PC-3 (cell line): ENCODE data around the gene TSEN54. TPM values are rescaled to one million over a fixed set of nuclear protein-coding genes. Genes with fewer than 3 reads are reported as not detected.

ENCODE experiments used
- ATAC-seq: fragments of 200-7000 bp; cut with Tn5 transposase; 2 replicates; pipeline ENCODE4 v1.9.1; 2020; ENCODE audit warnings: mild to moderate bottlenecking, moderate library complexity
- Bru-seq: library from RNA; stranded (reverse); fragments of 400-500 nt; gene quantifications from one replicate; lab custom pipeline; 2021; lab: Mats Ljungman, UMichigan
- BruChase-seq, 2 experiments: library from RNA; stranded (reverse); fragments of 400-500 nt; gene quantifications; one replicate each; lab custom pipeline; 2021; lab: Mats Ljungman, UMichigan
- BruUV-seq: library from RNA; stranded (reverse); fragments of 400-500 nt; replicated peaks from 2 replicates; lab custom pipeline; 2021; lab: Mats Ljungman, UMichigan
- CTCF ChIA-PET: fragments of 300-600 bp; sonication (Branson Sonifier 250); formaldehyde crosslinking; loops from one replicate; lab custom pipeline; 2022; ENCODE audit warnings: antibody characterized with exemption; lab: Charles Lee
- POLR2A ChIA-PET: fragments of 300-600 bp; sonication (Branson Sonifier 250); formaldehyde crosslinking; loops from one replicate; lab custom pipeline; 2022; ENCODE audit warnings: antibody characterized with exemption; ENCODE audit not compliant: unreplicated experiment; lab: Charles Lee
- DNase-seq: peaks from one replicate; pipeline ENCODE4 v3.0.0-alpha.2; 2015
- H2AFZ ChIP-seq: fragments of 300-600 bp; sonication (generic); 2 replicates; pipeline ENCODE4 v1.6.0; 2016; ENCODE audit warnings: antibody characterized with exemption, low read length
- H3F3A ChIP-seq: fragments of 300-600 bp; sonication (generic); one replicate; pipeline ENCODE4 v1.6.0; 2017; ENCODE audit warnings: antibody characterized with exemption, low read length, control low read depth, mild to moderate bottlenecking; ENCODE audit not compliant: unreplicated experiment
- H3K27ac ChIP-seq: fragments of 300-600 bp; sonication (generic); 2 replicates; pipeline ENCODE4 v1.5.1; 2016; ENCODE audit warnings: mild to moderate bottlenecking, low read length
- H3K27me3 ChIP-seq: fragments of 300-600 bp; sonication (generic); 2 replicates; pipeline ENCODE4 v1.6.1; 2016; ENCODE audit warnings: low read length, mixed read lengths
- H3K36me3 ChIP-seq: fragments of 300-600 bp; sonication (generic); 2 replicates; pipeline ENCODE4 v1.6.1; 2016; ENCODE audit warnings: low read depth, mixed run types, low read length, mixed read lengths
- H3K4me1 ChIP-seq: fragments of 300-600 bp; sonication (generic); 2 replicates; pipeline ENCODE4 v1.5.1; 2016; ENCODE audit warnings: low read length; ENCODE audit not compliant: insufficient read depth
- H3K4me2 ChIP-seq: fragments of 300-600 bp; sonication (generic); 2 replicates; pipeline ENCODE4 v1.6.0; 2016; ENCODE audit warnings: low read length
- H3K4me3 ChIP-seq: fragments of 300-600 bp; sonication (generic); 2 replicates; pipeline ENCODE4 v1.5.1; 2016; ENCODE audit warnings: mild to moderate bottlenecking, low read length, mixed read lengths
- H3K79me2 ChIP-seq: fragments of 300-600 bp; sonication (generic); 2 replicates; pipeline ENCODE4 v1.6.1; 2017; ENCODE audit warnings: low read length, mixed read lengths
- H3K9ac ChIP-seq: fragments of 300-600 bp; sonication (generic); 2 replicates; pipeline ENCODE4 v1.6.0; 2016; ENCODE audit warnings: mild to moderate bottlenecking, low read length
- H3K9me2 ChIP-seq: fragments of 300-600 bp; sonication (generic); replicated peaks from 2 replicates; pipeline ENCODE4 v1.6.1; 2016; ENCODE audit warnings: mixed run types, low read length, mixed read lengths
- H3K9me3 ChIP-seq: fragments of 300-600 bp; sonication (generic); 2 replicates; pipeline ENCODE4 v1.6.1; 2016; ENCODE audit warnings: low read length, mixed read lengths
- H4K20me1 ChIP-seq: fragments of 300-600 bp; sonication (generic); 2 replicates; pipeline ENCODE4 v1.6.1; 2016; ENCODE audit warnings: low read length, mixed read lengths
- EZH2 ChIP-seq: fragments of 300-600 bp; sonication (generic); IDR thresholded peaks from one replicate; pipeline ENCODE4 v1.6.1; 2017; ENCODE audit warnings: antibody characterized with exemption, mild to moderate bottlenecking, low read length; ENCODE audit not compliant: unreplicated experiment
- EZH2phosphoT487 ChIP-seq: fragments of 300-600 bp; sonication (generic); IDR thresholded peaks from 2 replicates; pipeline ENCODE4 v1.6.1; 2018; ENCODE audit warnings: mild to moderate bottlenecking, antibody characterized with exemption, low read length, borderline replicate concordance
- intact Hi-C: fragments of 100-400 bp; cut with micrococcal nuclease; formaldehyde crosslinking; loops from 2 replicates; pipeline ENCODE4 v1.9.0; 2023
- long read RNA-seq: library from polyadenylated mRNA; unstranded; transcript quantifications from one replicate; pipeline ENCODE4 v2.0.0, GENCODE V29; 2021; ENCODE audit not compliant: unreplicated experiment
- total RNA-seq: library from RNA; depleted of rRNA; stranded (reverse); fragments of >200 nt; gene quantifications from 2 replicates; pipeline ENCODE4 v1.2.3, GENCODE V29; 2014; rRNA removed
- TF ChIP-seq, protein P1 (sequence below): fragments of 300-600 bp; sonication (generic); conservative IDR thresholded peaks from 2 replicates; pipeline ENCODE4 v1.5.1; 2017; ENCODE audit warnings: antibody characterized with exemption, low read depth, mild to moderate bottlenecking, low read length

Gene TSEN54
- total RNA-seq (61.6 and 70.4 TPM in 2 replicates), Bru-seq, nascent RNA (percentile 65 among the genes with signal in this experiment), BruChase-seq, experiment 1, labeled RNA remaining after a 6-hour chase (percentile 87 among the genes with signal in this experiment), BruChase-seq, experiment 2, labeled RNA remaining after a 2-hour chase (percentile 79 among the genes with signal in this experiment)
- long read RNA-seq, transcript TSEN54-201 (11 exons, 1,944 nt): major isoform, 95 of 196 reads
- long read RNA-seq, partial matches to known transcripts: 36 of 196 reads
- long read RNA-seq, other reads (novel, unspliced or antisense): 61 of 196 reads

DNA sequence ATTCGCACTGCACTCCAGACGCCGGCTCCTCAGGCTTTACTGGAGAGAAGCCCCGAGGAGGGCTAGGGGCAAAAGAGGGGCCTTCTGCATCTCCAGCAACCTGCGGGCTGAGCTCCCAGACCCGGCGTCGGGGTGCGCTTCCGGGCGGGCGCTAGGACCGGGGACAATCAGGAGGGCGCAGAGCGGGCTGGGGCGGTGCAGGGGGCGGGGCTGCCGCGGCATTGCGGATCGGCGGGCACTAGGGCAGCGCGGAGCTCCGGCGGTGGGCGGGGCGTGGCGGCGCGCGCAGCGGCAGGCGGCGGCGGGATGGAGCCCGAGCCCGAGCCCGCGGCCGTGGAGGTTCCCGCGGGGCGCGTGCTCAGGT, at the start of gene TSEN54:
TSS of gene TSEN54 (plus strand) at position 274 of the 364 bp plus-strand sequence. CDS start at position 307, 33 bp downstream.
- Histone ChIP-seq H3K27me3 (no peaks in the 10 kb centered on the region), H2AFZ (peak within 1 kb of the TSS; percentile 96), H3K27ac (no peak within 1 kb of the TSS), H3K4me2 (peak within 1 kb of the TSS; percentile 95), H3K79me2 (peaks cover 57% of the 10 kb centered on the region), H4K20me1 (peaks cover 23% of the 10 kb centered on the region), H3K36me3 (no peaks in the 10 kb centered on the region; the same call in 1 of the 2 replicates), H3F3A (no peaks in the 10 kb centered on the region), H3K4me1 (peaks cover 47% of the 10 kb centered on the region), H3K9me3 (no peaks in the 10 kb centered on the region), H3K9ac (peak within 1 kb of the TSS; percentile 73), H3K9me2 (no peaks in the 10 kb centered on the region), H3K4me3 (peak within 1 kb of the TSS; percentile 84)
- TF ChIP-seq EZH2phosphoT487: no peak
- TF ChIP-seq, protein P1, sequence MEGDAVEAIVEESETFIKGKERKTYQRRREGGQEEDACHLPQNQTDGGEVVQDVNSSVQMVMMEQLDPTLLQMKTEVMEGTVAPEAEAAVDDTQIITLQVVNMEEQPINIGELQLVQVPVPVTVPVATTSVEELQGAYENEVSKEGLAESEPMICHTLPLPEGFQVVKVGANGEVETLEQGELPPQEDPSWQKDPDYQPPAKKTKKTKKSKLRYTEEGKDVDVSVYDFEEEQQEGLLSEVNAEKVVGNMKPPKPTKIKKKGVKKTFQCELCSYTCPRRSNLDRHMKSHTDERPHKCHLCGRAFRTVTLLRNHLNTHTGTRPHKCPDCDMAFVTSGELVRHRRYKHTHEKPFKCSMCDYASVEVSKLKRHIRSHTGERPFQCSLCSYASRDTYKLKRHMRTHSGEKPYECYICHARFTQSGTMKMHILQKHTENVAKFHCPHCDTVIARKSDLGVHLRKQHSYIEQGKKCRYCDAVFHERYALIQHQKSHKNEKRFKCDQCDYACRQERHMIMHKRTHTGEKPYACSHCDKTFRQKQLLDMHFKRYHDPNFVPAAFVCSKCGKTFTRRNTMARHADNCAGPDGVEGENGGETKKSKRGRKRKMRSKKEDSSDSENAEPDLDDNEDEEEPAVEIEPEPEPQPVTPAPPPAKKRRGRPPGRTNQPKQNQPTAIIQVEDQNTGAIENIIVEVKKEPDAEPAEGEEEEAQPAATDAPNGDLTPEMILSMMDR: no peak
- TF ChIP-seq EZH2: no peak
- ChIA-PET CTCF (interaction anchor here (0.6 to 3.1 kb wide), 12 partner anchors 9 to 245 kb away, joined by 3 to 18 read pairs (median 5); partner anchors contain the start of genes LLGL2, MIF4GD and TMEM94), POLR2A (interaction anchor here (0.6 to 0.7 kb wide), 4 partner anchors 9 to 91 kb away, joined by 3 to 7 read pairs (median 5); no protein-coding TSS in a partner anchor)
- ATAC-seq (peak; percentile 75), DNase-seq (peak; percentile 90)
- intact Hi-C loops: loop anchor here (2.0 to 5.0 kb wide), 3 partner anchors 47 to 116 kb away; partner anchors contain the start of genes SMIM5 and TMEM94
- BruUV-seq: no TSS peak

DNA sequence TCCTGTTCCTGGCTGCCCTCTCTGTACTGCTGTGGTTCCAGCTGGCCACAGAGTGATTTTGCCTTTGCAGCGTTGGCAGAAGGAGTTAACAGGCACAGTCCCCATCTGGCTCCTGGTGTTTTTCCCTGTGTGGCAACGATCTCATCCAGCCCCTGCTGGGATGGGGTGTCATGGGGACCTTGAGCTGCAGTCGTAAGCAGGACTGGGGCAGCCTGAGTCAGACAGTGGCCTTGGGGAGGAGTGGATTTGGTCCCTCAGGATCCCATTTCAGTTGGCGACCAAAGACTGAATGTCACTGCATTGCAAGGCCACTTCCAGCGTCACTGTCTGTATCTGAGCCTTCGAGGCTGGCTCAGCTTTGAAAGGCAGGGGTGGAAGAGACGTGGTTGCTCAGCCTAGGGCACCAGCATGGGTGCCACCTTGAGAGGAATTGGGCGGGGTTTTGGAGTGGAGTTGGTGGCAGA, 48.0 kb upstream of the TSEN54 start:
- Histone ChIP-seq H3K4me1 (peaks cover 11% of the 10 kb centered on the region; the same call in 1 of the 2 replicates), H2AFZ (no peak overlapping the region), H3K9me3 (no peaks in the 10 kb centered on the region; the same call in 1 of the 2 replicates), H4K20me1 (no peaks in the 10 kb centered on the region), H3K4me2 (no peak overlapping the region), H3K9ac (no peak overlapping the region), H3K27me3 (no peaks in the 10 kb centered on the region), H3K79me2 (peaks cover 23% of the 10 kb centered on the region), H3K9me2 (no peaks in the 10 kb centered on the region), H3K36me3 (peaks cover 9% of the 10 kb centered on the region), H3K4me3 (no peak overlapping the region), H3F3A (no peaks in the 10 kb centered on the region), H3K27ac (no peak overlapping the region)
- ChIA-PET POLR2A (no interaction called here), CTCF (interaction anchor here (0.6 kb wide), 1 partner anchor 176 kb away, joined by 3 read pairs; no protein-coding TSS in a partner anchor)
- ATAC-seq: peak; percentile 60
- intact Hi-C loops: no loop called here
- no TSS peak for BruUV-seq
- DNase-seq: no peak
- TF ChIP-seq, protein P1: no peak
- TF ChIP-seq EZH2: no peak
